ENCODE results near the gene DAGLA. TPM values are rescaled to one million over a fixed set of nuclear protein-coding genes. Genes with fewer than 3 reads are reported as not detected.

Gene DAGLA
- total and polyA plus RNA-seq, 2 of the 13 experiments (the other 11 are each of a cell fraction or from before 2014, with no cell fraction given), result 2.6 to 3.9 TPM

GRCh38 chr11:61720597-61720996, 40.4 kb downstream of the DAGLA start:
- CTCF ChIA-PET (ENCODE audit: low intra/inter-chr PET ratio, low total read pairs), result no interaction called here
- 98% methylated on average over 17 of the region's 20 CpGs for WGBS (ENCODE audit: low lambda C conversion rate)
- in situ Hi-C loops (cut with HindIII; ENCODE audit: extremely low pct_ligation_motif_present, low pct_unique_long_range_greater_than_20kb), result no loop called here

GRCh38 chr11:61724437-61724836, 44.2 kb downstream of the DAGLA start:
- Histone ChIP-seq H3K27me3 (ENCODE audit: control insufficient read depth in 1 of 2, insufficient read depth in 2 of 2, low read length in 2 of 2) (no peaks in the 10 kb centered on the region), H3K4me1 (ENCODE audit: insufficient read depth, low read length) (no peaks in the 10 kb centered on the region), H2AFZ (ENCODE audit: low read length) (no peak overlapping the region), H3K4me3 (replicated peaks in 1 of 3; ENCODE audit: insufficient read depth in 1 of 3, low read depth in 2 of 3, low read length in 3 of 3) (no peak overlapping the region), H3K27ac (ENCODE audit: extremely low read length, insufficient read depth, low read length) (no peak overlapping the region), H3K9me3 (ENCODE audit: low read length) (no peaks in the 10 kb centered on the region), H3K9ac (ENCODE audit: insufficient read depth, low read depth, low read length) (no peak overlapping the region), H3K36me3 (replicated peaks in 1 of 2; ENCODE audit: control insufficient read depth in 1 of 2, insufficient read depth in 2 of 2, low read length in 2 of 2) (peaks cover 12 to 48% of the 10 kb centered on the region in 2 experiments), H4K20me1 (ENCODE audit: insufficient read depth, low read length) (no peaks in the 10 kb centered on the region), H3K79me2 (ENCODE audit: insufficient read depth, low read length) (no peaks in the 10 kb centered on the region), H3K4me2 (ENCODE audit: low read depth, low read length) (no peak overlapping the region)
- ATAC-seq (no peak), DNase-seq (ENCODE audit: low spot score) (no peak), FAIRE-seq (no peak)
- TF ChIP-seq HNF1B (CRISPR knock-in tag; IDR thresholded peaks at IDR 0.05) (no peak), ZNF276 (CRISPR knock-in tag; IDR thresholded peaks at IDR 0.05; ENCODE audit: low read depth) (no peak), SCMH1 (CRISPR knock-in tag; IDR thresholded peaks at IDR 0.05; ENCODE audit: borderline replicate concordance) (no peak), XRCC5 (optimal IDR thresholded peaks at IDR 0.05; ENCODE audit: low read length) (no peak), RFX5 (IDR thresholded peaks at IDR 0.05; ENCODE audit: low read depth, low read length) (no peak), U2AF2 (IDR thresholded peaks at IDR 0.05; ENCODE audit: low read depth, low read length) (no peak), MATR3 (CRISPR knock-in tag; IDR thresholded peaks at IDR 0.05) (no peak)
- in situ Hi-C loops (cut with HindIII; ENCODE audit: extremely low pct_ligation_motif_present, low pct_unique_long_range_greater_than_20kb) (no loop called here), intact Hi-C loops (cut with micrococcal nuclease; ENCODE audit: unreplicated experiment) (no loop called here)
- no TSS peak for BruUV-seq (replicated peaks)
- ChIA-PET CTCF (ENCODE audit: low intra/inter-chr PET ratio, low total read pairs) (no interaction called here), POLR2A (no interaction called here)
- 100% methylated on average over 8 of the region's 9 CpGs for WGBS (ENCODE audit: low lambda C conversion rate)

More at GRCh38 chr11:61720597-61720996, 40.4 kb downstream of the DAGLA start:
- DNase-seq (ENCODE audit: low spot score) (no peak), FAIRE-seq (no peak), ATAC-seq (no peak)
- Histone ChIP-seq H3K36me3 (replicated peaks in 1 of 2; ENCODE audit: control insufficient read depth in 1 of 2, insufficient read depth in 2 of 2, low read length in 2 of 2) (peaks cover 8 to 29% of the 10 kb centered on the region in 2 experiments), H3K9me3 (ENCODE audit: low read length) (no peaks in the 10 kb centered on the region), H2AFZ (ENCODE audit: low read length) (no peak overlapping the region), H4K20me1 (ENCODE audit: insufficient read depth, low read length) (no peaks in the 10 kb centered on the region), H3K9ac (ENCODE audit: insufficient read depth, low read depth, low read length) (no peak overlapping the region), H3K27ac (ENCODE audit: extremely low read length, insufficient read depth, low read length) (no peak overlapping the region), H3K4me2 (ENCODE audit: low read depth, low read length) (no peak overlapping the region), H3K79me2 (ENCODE audit: insufficient read depth, low read length) (no peaks in the 10 kb centered on the region), H3K4me1 (ENCODE audit: insufficient read depth, low read length) (peaks cover 12% of the 10 kb centered on the region), H3K4me3 (replicated peaks in 1 of 3; ENCODE audit: insufficient read depth in 1 of 3, low read depth in 2 of 3, low read length in 3 of 3) (no peak overlapping the region), H3K27me3 (ENCODE audit: control insufficient read depth in 1 of 2, insufficient read depth in 2 of 2, low read length in 2 of 2) (no peaks in the 10 kb centered on the region)
- TF ChIP-seq ATF5 (CRISPR knock-in tag; IDR thresholded peaks at IDR 0.05; ENCODE audit: low read depth) (no peak), RBAK (CRISPR knock-in tag; IDR thresholded peaks at IDR 0.05) (no peak), DDIT3 (CRISPR knock-in tag; IDR thresholded peaks at IDR 0.05) (no peak), NCOA1 (CRISPR knock-in tag; IDR thresholded peaks at IDR 0.05) (no peak), MTA3 (CRISPR knock-in tag; IDR thresholded peaks at IDR 0.05) (no peak), IKZF1 (IDR thresholded peaks at IDR 0.05) (no peak), HOXD1 (CRISPR knock-in tag; IDR thresholded peaks at IDR 0.05) (no peak), ZFP36L1 (CRISPR knock-in tag; IDR thresholded peaks at IDR 0.05) (no peak)
- intact Hi-C loops (cut with micrococcal nuclease; ENCODE audit: unreplicated experiment), result no loop called here
- POLR2A ChIA-PET, result no interaction called here
- BruUV-seq (replicated peaks), result no TSS peak
